Articular chondrocyte of knee joint (primary cell): ENCODE measurements around the gene AARS2. TPM values are rescaled to one million over a fixed set of nuclear protein-coding genes. Genes with fewer than 3 reads are reported as not detected.

Source experiments
- total RNA-seq: library from RNA; depleted of rRNA; stranded (reverse); fragments of >200 nt; gene quantifications from 2 replicates; pipeline ENCODE4 v1.2.3, GENCODE V29; 2012

The AARS2 gene
- total RNA-seq: 6.3 and 7.5 TPM in 2 replicates

GRCh38 chr6:44312901-44313788 lies at the start of gene AARS2:
Gene AARS2 (minus strand): TSS chr6:44313347. CDS start chr6:44313323, 24 bp downstream.

GRCh38 chr6:44342489-44342888 lies 29.3 kb upstream of the AARS2 start, which contains the start of gene SPATS1:
Gene SPATS1 (plus strand): TSS chr6:44342650. CDS start chr6:44343096, 446 bp downstream.

GRCh38 chr6:44269921-44270525 lies 43.1 kb downstream of the AARS2 start, which contains the start of gene TMEM151B:
Gene TMEM151B (plus strand): TSS chr6:44270450. CDS start chr6:44270743, 293 bp downstream.

GRCh38 chr6:44265007-44265721 lies 48.0 kb downstream of the AARS2 start, which contains the start of gene NFKBIE:
Gene NFKBIE (minus strand): TSS chr6:44265551. CDS start chr6:44265346, 205 bp downstream.

GRCh38 chr6:44257025-44257752 lies 56.0 kb downstream of the AARS2 start, which contains the start of gene SLC35B2:
Gene SLC35B2 (minus strand): TSS chr6:44257528. CDS start chr6:44257410, 118 bp downstream.

Other genes starting within 250 kb of the AARS2 start
- gene MRPL14, start 185.9 kb downstream of the AARS2 start, total RNA-seq: 49.7 and 56.1 TPM in 2 replicates
- 29.9 and 32.2 TPM in 2 replicates for gene TMEM63B, start 185.8 kb downstream of the AARS2 start, total RNA-seq
- gene CAPN11, start 154.5 kb downstream of the AARS2 start, total RNA-seq: not detected in 2 replicates
- not detected in 2 replicates for gene MYMX, start 96.4 kb downstream of the AARS2 start, total RNA-seq
- 25.9 and 29.4 TPM in 2 replicates for gene SLC29A1, start 89.8 kb downstream of the AARS2 start, total RNA-seq
- gene HSP90AB1, start 66.2 kb downstream of the AARS2 start, total RNA-seq: 680 and 845 TPM in 2 replicates
- 64.6 and 69.5 TPM in 2 replicates for gene SLC35B2, start 55.8 kb downstream of the AARS2 start, total RNA-seq
- 4.3 and 8.9 TPM in 2 replicates for gene NFKBIE, start 47.8 kb downstream of the AARS2 start, total RNA-seq
- gene TMEM151B, start 42.9 kb downstream of the AARS2 start, total RNA-seq: under 0.01 TPM in 2 replicates
- gene SPATS1, start 29.3 kb upstream of the AARS2 start, total RNA-seq: 0.13 TPM in 1 of 2 replicates, not detected in the other
- gene CDC5L, start 74.4 kb upstream of the AARS2 start, total RNA-seq: 25.5 and 27.2 TPM in 2 replicates